ENCODE measurements around the gene TTC28.

GRCh38 chr22:27975381-27976013, 704.1 kb downstream of the TTC28 start:
- TF ChIP-seq CTCF (IDR thresholded peaks at IDR 0.05) (no peak), POLR2A (IDR thresholded peaks at IDR 0.05; ENCODE audit: low read depth) (no peak), EP300 (IDR thresholded peaks at IDR 0.05) (no peak)

Data from esophagus muscularis mucosa (tissue), 4 donors.